K562 (cell line): ENCODE results near the gene SKP2. TPM values are rescaled to one million over a fixed set of nuclear protein-coding genes. Genes with fewer than 3 reads are reported as not detected.

ENCODE experiments used
- ATAC-seq: fragments of 200-7000 bp; cut with Tn5 transposase; 3 replicates; pipeline ENCODE4 v1.9.1; 2020; ENCODE audit warnings: moderate library complexity
- BruUV-seq: library from RNA; stranded (reverse); fragments of 400-500 nt; replicated peaks from 2 replicates; lab custom pipeline; 2021; lab: Mats Ljungman, UMichigan
- CTCF ChIA-PET: fragments of 300-600 bp; formaldehyde crosslinking; extraction: SDS; loops from one replicate; lab custom pipeline; 2021; ENCODE audit warnings: low intra/inter-chr PET ratio; lab: Yijun Ruan, JAX
- POLR2A ChIA-PET: fragments of 300-600, 350-650 bp; sonication (Branson Sonifier 250); formaldehyde crosslinking; extraction: SDS; loops from one replicate; lab custom pipeline; 2021; ENCODE audit warnings: antibody characterized with exemption, inconsistent platforms; lab: Yijun Ruan, JAX
- DNase-seq, 4 experiments: peaks; one replicate each; pipeline versions ENCODE4 v3.0.0 to v3.0.0-alpha.2; 2011 to 2018; ENCODE audit warnings: low spot score in 3 of 4, mixed read lengths in 3 of 4; ENCODE audit errors: extremely low read depth in 1 of 4
- FAIRE-seq: peaks from 2 replicates; lab custom pipeline; 2011; peaks lifted over from hg19 to GRCh38; lab: Jason Lieb, UNC
- H2AFZ ChIP-seq: 2 replicates; pipeline ENCODE4 v1.6.0; 2011; ENCODE audit warnings: low read depth, low read length, control low read depth, inconsistent platforms
- H3K27ac ChIP-seq: fragments of 200-600 bp; 3 replicates; pipeline ENCODE4 v1.8.0; 2011; ENCODE audit warnings: low read depth, mild to moderate bottlenecking, control low read depth, inconsistent platforms, low read length, moderate library complexity, mixed read lengths; ENCODE audit errors: extremely low read depth
- H3K27me3 ChIP-seq, 2 experiments: fragments of 300-600 bp in 1 of 2; 2 replicates in 1 of 2; 3 replicates in 1 of 2; pipeline versions ENCODE4 v1.6.0 to v1.8.0; 2011; ENCODE audit warnings: inconsistent platforms in 2 of 2, low read length in 2 of 2, mild to moderate bottlenecking in 1 of 2, mixed read lengths in 1 of 2, moderate library complexity in 1 of 2; ENCODE audit not compliant: control insufficient read depth in 2 of 2, insufficient read depth in 2 of 2
- H3K36me3 ChIP-seq: fragments of 300-600 bp; 3 replicates; pipeline ENCODE4 v1.8.0; 2011; ENCODE audit warnings: mild to moderate bottlenecking, low read length, inconsistent platforms; ENCODE audit not compliant: control insufficient read depth, insufficient read depth
- H3K4me1 ChIP-seq, 2 experiments: fragments of 200-600 bp in 1 of 2; replicated peaks in 1 of 2; 2 replicates in 1 of 2; 3 replicates in 1 of 2; pipeline versions ENCODE4 v1.5.1 to v1.8.0; 2011; ENCODE audit warnings: inconsistent platforms in 2 of 2, low read length in 2 of 2, mild to moderate bottlenecking in 1 of 2, mixed read lengths in 1 of 2, moderate library complexity in 1 of 2; ENCODE audit not compliant: control insufficient read depth in 2 of 2, insufficient read depth in 2 of 2
- H3K4me2 ChIP-seq: 2 replicates; pipeline ENCODE4 v1.6.1; 2011; ENCODE audit warnings: low read length, control low read depth, inconsistent platforms, mixed read lengths; ENCODE audit not compliant: insufficient read depth
- H3K4me3 ChIP-seq: fragments of 200-600 bp; sonication (generic), shearing (Covaris generic); 2 replicates; pipeline ENCODE4 v1.5.1; 2016; ENCODE audit warnings: control low read depth, inconsistent platforms
- H3K79me2 ChIP-seq: fragments of 200-600 bp; 3 replicates; pipeline ENCODE4 v1.8.0; 2011; ENCODE audit warnings: low read length, inconsistent platforms; ENCODE audit not compliant: control insufficient read depth, insufficient read depth
- H3K9ac ChIP-seq, 2 experiments: 2 replicates each; pipeline versions ENCODE4 v1.6.0 to v1.6.1; 2011; ENCODE audit warnings: low read depth in 2 of 2, low read length in 2 of 2, control low read depth in 1 of 2, inconsistent platforms in 1 of 2, mild to moderate bottlenecking in 1 of 2, mixed read lengths in 1 of 2; ENCODE audit not compliant: insufficient read depth in 1 of 2
- H3K9me1 ChIP-seq: one replicate; pipeline ENCODE4 v1.6.0; 2011; ENCODE audit warnings: inconsistent platforms, mild to moderate bottlenecking, low read length, moderate library complexity; ENCODE audit not compliant: control insufficient read depth, insufficient read depth
- H3K9me3 ChIP-seq: replicated peaks from 2 replicates; pipeline ENCODE4 v1.5.1; 2011; ENCODE audit warnings: low read depth, low read length, inconsistent platforms; ENCODE audit not compliant: control insufficient read depth, insufficient read depth
- H4K20me1 ChIP-seq: replicated peaks from 2 replicates; pipeline ENCODE4 v1.6.1; 2011; ENCODE audit warnings: low read length, inconsistent platforms, mixed read lengths; ENCODE audit not compliant: control insufficient read depth, insufficient read depth
- CCAR2 ChIP-seq: fragments of 200-400 bp; formaldehyde crosslinking; IDR thresholded peaks from 2 replicates; pipeline ENCODE4 v1.6.1; 2017; ENCODE audit warnings: mild to moderate bottlenecking, low read depth, low read length
- CHCHD3 ChIP-seq: fragments of 250-450 bp; sonication (Bioruptor Pico); IDR thresholded peaks from 2 replicates; pipeline ENCODE4 v2.1.2; 2022; ENCODE audit warnings: mild to moderate bottlenecking
- GATA2 ChIP-seq: sonication (generic); formaldehyde crosslinking; IDR thresholded peaks from 2 replicates; pipeline ENCODE4 v1.4.0; 2020; ENCODE audit warnings: mild to moderate bottlenecking, missing genetic modification reagents
- HDAC1 ChIP-seq, 2 experiments: fragments of 450-650 bp; IDR thresholded peaks; 2 replicates each; pipeline ENCODE4 v1.6.1; 2016 to 2017; ENCODE audit warnings: inconsistent platforms in 1 of 2, mild to moderate bottlenecking in 1 of 2, moderate library complexity in 1 of 2
- HNRNPL ChIP-seq: fragments of 200-400 bp; formaldehyde crosslinking; IDR thresholded peaks from 2 replicates; pipeline ENCODE4 v1.6.1; 2017; ENCODE audit warnings: low read depth, mild to moderate bottlenecking, low read length
- KDM5B ChIP-seq: fragments of 200-600 bp; sonication (generic); IDR thresholded peaks from 2 replicates; pipeline ENCODE4 v1.6.1; 2012; ENCODE audit warnings: low read depth, mild to moderate bottlenecking, moderate library complexity, low read length, control low read depth, inconsistent platforms; ENCODE audit not compliant: insufficient replicate concordance
- SAP30 ChIP-seq: fragments of 200-600 bp; sonication (generic); IDR thresholded peaks from 2 replicates; pipeline ENCODE4 v1.6.1; 2012; ENCODE audit warnings: borderline replicate concordance, low read depth, mild to moderate bottlenecking, moderate library complexity, low read length, control low read depth, inconsistent platforms; ENCODE audit not compliant: insufficient read depth, poor library complexity, severe bottlenecking
- SMARCE1 ChIP-seq: fragments of 450-650 bp; IDR thresholded peaks from 2 replicates; pipeline ENCODE4 v1.7.1; 2016; ENCODE audit warnings: mild to moderate bottlenecking
- TAF1 ChIP-seq: IDR thresholded peaks from 2 replicates; pipeline ENCODE4 v1.6.1; 2011; ENCODE audit warnings: mild to moderate bottlenecking, low read length, moderate library complexity; ENCODE audit not compliant: insufficient read depth, control insufficient read depth, severe bottlenecking; ENCODE audit errors: extremely low read depth
- ZFX ChIP-seq: sonication (generic); formaldehyde crosslinking; IDR thresholded peaks from 2 replicates; pipeline ENCODE4 v1.8.0; 2022; ENCODE audit warnings: mild to moderate bottlenecking, missing genetic modification reagents, moderate library complexity
- ZNF766 ChIP-seq: fragments of 200-800 bp; sonication (Bioruptor generic); conservative IDR thresholded peaks from 2 replicates; pipeline ENCODE4 v1.6.1; 2016; ENCODE audit warnings: missing genetic modification characterization, missing compliant biosample characterization
- WGBS: fragments of 100-300 bp; shearing (Covaris generic); methylation state at CpG from one replicate; pipeline ENCODE4 v1.1.6; 2016; ENCODE audit warnings: low coverage, mixed read lengths; ENCODE audit not compliant: insufficient coverage; ENCODE audit errors: missing lambda C conversion rate; 5-methylcytosine and 5-hydroxymethylcytosine counted together
- in situ Hi-C: fragments of 300-500 bp; cut with MboI; formaldehyde crosslinking; loops from 4 replicates; pipeline ENCODE4 v1.15.0; 2018; ENCODE audit warnings: inconsistent platforms, mixed read lengths
- intact Hi-C: fragments of 100-400 bp; cut with micrococcal nuclease; formaldehyde crosslinking; loops from 2 replicates; pipeline ENCODE4 v1.14.2; 2022
- polyA plus RNA-seq, 8 experiments: library from polyadenylated mRNA; depleted of rRNA in 4 of 8; stranded (reverse) in 5 of 8; unstranded in 3 of 8; fragments of >200 nt; fragmentation: Nextera tagmentation in 2 of 8; fragmentation: Illumina TruSeq in 1 of 8; extraction: Ambion mirVana in 2 of 8; extraction: Trizol in 1 of 8; gene quantifications; 2 replicates each; pipeline versions ENCODE4 v1.2.1 to v1.2.3, GENCODE V29; 2011 to 2014; ENCODE audit warnings: inconsistent platforms in 1 of 8, missing spikeins in 1 of 8
- total RNA-seq, 7 experiments: library from RNA; depleted of rRNA in 6 of 7; stranded (reverse); fragments of >200 nt in 6 of 7; fragmentation: Illumina TruSeq in 2 of 7; extraction: Trizol in 2 of 7; gene quantifications; 2 replicates each; pipeline versions ENCODE4 v1.2.1 to v1.2.3, GENCODE V29; 2011 to 2021; ENCODE audit warnings: low replicate concordance in 1 of 7
- TF ChIP-seq, protein P1 (sequence below): fragments of 200-800 bp; sonication (Bioruptor generic); IDR thresholded peaks from 2 replicates; pipeline ENCODE4 v1.6.1; 2017; ENCODE audit warnings: missing genetic modification characterization, missing compliant biosample characterization
- TF ChIP-seq, protein P2 (sequence below): fragments of 450-650 bp; formaldehyde crosslinking; IDR thresholded peaks from 2 replicates; pipeline ENCODE4 v1.4.0; 2020; ENCODE audit warnings: mild to moderate bottlenecking, moderate library complexity
- TF ChIP-seq, protein P3 (sequence below): sonication (generic); formaldehyde crosslinking; IDR thresholded peaks from 2 replicates; pipeline ENCODE4 v1.4.0; 2020; ENCODE audit warnings: mild to moderate bottlenecking, missing genetic modification reagents

Gene SKP2
- total and polyA plus RNA-seq, 9 of the 15 experiments (the other 6 are each of a cell fraction or from before 2014, with no cell fraction given): 30.0 to 97.5 (median 80.8) TPM

DNA sequence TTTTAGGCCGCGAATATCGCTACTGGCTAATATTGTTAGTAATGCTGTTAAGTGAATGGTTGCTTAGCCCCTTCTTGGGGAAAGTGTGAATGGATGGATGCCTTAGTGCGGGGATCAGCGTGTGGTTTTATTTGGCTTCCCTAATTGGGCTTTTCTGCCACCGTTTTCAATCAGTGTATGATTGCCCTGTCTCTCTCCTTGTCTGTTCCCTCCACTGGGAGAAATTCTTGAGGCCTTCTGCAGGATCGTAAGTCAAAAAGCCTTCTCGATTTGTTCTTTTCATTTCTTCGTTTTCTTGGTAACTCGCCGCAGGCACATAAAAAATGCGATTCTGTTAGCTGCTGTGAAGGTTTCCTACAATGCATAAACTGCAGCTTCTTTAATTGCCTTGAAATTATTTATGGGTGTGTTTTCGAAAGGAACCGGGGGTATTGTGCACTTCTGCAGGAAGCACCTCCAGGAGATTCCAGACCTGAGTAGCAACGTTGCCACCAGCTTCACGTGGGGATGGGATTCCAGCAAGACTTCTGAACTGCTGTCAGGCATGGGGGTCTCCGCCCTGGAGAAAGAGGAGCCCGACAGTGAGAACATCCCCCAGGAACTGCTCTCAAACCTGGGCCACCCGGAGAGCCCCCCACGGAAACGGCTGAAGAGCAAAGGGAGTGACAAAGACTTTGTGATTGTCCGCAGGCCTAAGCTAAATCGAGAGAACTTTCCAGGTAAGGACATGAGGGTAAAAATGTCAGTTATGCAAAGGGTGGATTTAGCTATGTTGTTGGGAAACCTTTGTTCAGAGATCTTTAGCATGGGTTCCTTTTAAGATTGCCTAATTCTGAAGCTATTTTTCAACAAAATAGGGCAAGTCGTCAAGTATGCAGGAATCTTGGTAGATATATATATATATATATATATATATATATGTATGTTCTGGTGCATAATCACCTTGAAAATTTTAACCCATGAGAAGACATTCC lies 700 bp downstream of the SKP2 start:
- H3K27ac ChIP-seq: peak overlapping the region; percentile 61
- peak; percentile 10 for ATAC-seq
- no peak for FAIRE-seq
- H3K27me3 ChIP-seq: no peaks in the 10 kb centered on the region
- no peaks in the 10 kb centered on the region for H3K9me1 ChIP-seq
- H4K20me1 ChIP-seq: no peaks in the 10 kb centered on the region
- H3K4me1 ChIP-seq: peaks cover 6 to 16% of the 10 kb centered on the region in 2 experiments
- intact Hi-C loops (loop anchor here (1.0 kb wide), 1 partner anchor 73 kb away; no protein-coding TSS in a partner anchor), in situ Hi-C loops (no loop called here)
- no peaks in the 10 kb centered on the region for H3K9me3 ChIP-seq
- peak overlapping the region; percentile 88 to 96 for H3K9ac ChIP-seq
- H3K4me2 ChIP-seq: peak overlapping the region; percentile 98
- H2AFZ ChIP-seq: peak overlapping the region; percentile 93
- H3K4me3 ChIP-seq: peak overlapping the region; percentile 66
- WGBS: under 1% methylated on average over 24 of the region's 24 CpGs
- TSS peak; percentile 67 for BruUV-seq
- ChIA-PET CTCF (interaction anchor here (0.7 kb wide), 1 partner anchor 65 kb away, joined by 3 read pairs; no protein-coding TSS in a partner anchor), POLR2A (interaction anchor here (0.6 to 2.0 kb wide), 11 partner anchors 11 to 264 kb away, joined by 3 to 9 read pairs (median 3); partner anchors contain the start of gene NADK2)
- DNase-seq: peak in 3 of 4 experiments; percentile 27 to 33 (median 30)
- H3K79me2 ChIP-seq: peaks cover 95% of the 10 kb centered on the region
- peaks cover 50% of the 10 kb centered on the region for H3K36me3 ChIP-seq
- TF ChIP-seq ZFX: peak; percentile 42; the same call in 1 of the 2 replicates
- no peak for TF ChIP-seq CCAR2
- TF ChIP-seq HNRNPL: no peak
- 0 out of 2 replicates have a peak, but pooled peaks have one; percentile 26 for TF ChIP-seq SMARCE1
- TF ChIP-seq, protein P1, sequence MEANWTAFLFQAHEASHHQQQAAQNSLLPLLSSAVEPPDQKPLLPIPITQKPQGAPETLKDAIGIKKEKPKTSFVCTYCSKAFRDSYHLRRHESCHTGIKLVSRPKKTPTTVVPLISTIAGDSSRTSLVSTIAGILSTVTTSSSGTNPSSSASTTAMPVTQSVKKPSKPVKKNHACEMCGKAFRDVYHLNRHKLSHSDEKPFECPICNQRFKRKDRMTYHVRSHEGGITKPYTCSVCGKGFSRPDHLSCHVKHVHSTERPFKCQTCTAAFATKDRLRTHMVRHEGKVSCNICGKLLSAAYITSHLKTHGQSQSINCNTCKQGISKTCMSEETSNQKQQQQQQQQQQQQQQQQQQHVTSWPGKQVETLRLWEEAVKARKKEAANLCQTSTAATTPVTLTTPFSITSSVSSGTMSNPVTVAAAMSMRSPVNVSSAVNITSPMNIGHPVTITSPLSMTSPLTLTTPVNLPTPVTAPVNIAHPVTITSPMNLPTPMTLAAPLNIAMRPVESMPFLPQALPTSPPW (CRISPR knock-in tag): peak; percentile 6; the same call in 1 of the 2 replicates
- TF ChIP-seq HDAC1 (IDR thresholded peaks at IDR 0.05): 0 out of 4 replicates have a peak, but pooled peaks of 1 of the 2 experiments have one; percentile 8
- peak; percentile 29 for TF ChIP-seq SAP30
- no peak for TF ChIP-seq CHCHD3 (CRISPR knock-in tag)
- peak; percentile 5; the same call in 1 of the 2 replicates for TF ChIP-seq ZNF766 (CRISPR knock-in tag)
- TF ChIP-seq, protein P2, sequence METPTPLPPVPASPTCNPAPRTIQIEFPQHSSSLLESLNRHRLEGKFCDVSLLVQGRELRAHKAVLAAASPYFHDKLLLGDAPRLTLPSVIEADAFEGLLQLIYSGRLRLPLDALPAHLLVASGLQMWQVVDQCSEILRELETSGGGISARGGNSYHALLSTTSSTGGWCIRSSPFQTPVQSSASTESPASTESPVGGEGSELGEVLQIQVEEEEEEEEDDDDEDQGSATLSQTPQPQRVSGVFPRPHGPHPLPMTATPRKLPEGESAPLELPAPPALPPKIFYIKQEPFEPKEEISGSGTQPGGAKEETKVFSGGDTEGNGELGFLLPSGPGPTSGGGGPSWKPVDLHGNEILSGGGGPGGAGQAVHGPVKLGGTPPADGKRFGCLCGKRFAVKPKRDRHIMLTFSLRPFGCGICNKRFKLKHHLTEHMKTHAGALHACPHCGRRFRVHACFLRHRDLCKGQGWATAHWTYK (CRISPR knock-in tag): no peak
- no peak for TF ChIP-seq TAF1
- TF ChIP-seq KDM5B: no peak
- 0 out of 2 replicates have a peak, but pooled peaks have one; percentile 5 for TF ChIP-seq GATA2 (CRISPR knock-in tag)
- TF ChIP-seq, protein P3, sequence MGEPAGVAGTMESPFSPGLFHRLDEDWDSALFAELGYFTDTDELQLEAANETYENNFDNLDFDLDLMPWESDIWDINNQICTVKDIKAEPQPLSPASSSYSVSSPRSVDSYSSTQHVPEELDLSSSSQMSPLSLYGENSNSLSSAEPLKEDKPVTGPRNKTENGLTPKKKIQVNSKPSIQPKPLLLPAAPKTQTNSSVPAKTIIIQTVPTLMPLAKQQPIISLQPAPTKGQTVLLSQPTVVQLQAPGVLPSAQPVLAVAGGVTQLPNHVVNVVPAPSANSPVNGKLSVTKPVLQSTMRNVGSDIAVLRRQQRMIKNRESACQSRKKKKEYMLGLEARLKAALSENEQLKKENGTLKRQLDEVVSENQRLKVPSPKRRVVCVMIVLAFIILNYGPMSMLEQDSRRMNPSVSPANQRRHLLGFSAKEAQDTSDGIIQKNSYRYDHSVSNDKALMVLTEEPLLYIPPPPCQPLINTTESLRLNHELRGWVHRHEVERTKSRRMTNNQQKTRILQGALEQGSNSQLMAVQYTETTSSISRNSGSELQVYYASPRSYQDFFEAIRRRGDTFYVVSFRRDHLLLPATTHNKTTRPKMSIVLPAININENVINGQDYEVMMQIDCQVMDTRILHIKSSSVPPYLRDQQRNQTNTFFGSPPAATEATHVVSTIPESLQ (CRISPR knock-in tag): 0 out of 2 replicates have a peak, but pooled peaks have one; percentile 39
